Measurements from ENCODE around the gene DIAPH3.
"Not testable (repeated sequence)": the region's sequence is repeated elsewhere in the genome, so short reads cannot be mapped to it uniquely, and the experiment has no call there.

Gene DIAPH3, protein sequence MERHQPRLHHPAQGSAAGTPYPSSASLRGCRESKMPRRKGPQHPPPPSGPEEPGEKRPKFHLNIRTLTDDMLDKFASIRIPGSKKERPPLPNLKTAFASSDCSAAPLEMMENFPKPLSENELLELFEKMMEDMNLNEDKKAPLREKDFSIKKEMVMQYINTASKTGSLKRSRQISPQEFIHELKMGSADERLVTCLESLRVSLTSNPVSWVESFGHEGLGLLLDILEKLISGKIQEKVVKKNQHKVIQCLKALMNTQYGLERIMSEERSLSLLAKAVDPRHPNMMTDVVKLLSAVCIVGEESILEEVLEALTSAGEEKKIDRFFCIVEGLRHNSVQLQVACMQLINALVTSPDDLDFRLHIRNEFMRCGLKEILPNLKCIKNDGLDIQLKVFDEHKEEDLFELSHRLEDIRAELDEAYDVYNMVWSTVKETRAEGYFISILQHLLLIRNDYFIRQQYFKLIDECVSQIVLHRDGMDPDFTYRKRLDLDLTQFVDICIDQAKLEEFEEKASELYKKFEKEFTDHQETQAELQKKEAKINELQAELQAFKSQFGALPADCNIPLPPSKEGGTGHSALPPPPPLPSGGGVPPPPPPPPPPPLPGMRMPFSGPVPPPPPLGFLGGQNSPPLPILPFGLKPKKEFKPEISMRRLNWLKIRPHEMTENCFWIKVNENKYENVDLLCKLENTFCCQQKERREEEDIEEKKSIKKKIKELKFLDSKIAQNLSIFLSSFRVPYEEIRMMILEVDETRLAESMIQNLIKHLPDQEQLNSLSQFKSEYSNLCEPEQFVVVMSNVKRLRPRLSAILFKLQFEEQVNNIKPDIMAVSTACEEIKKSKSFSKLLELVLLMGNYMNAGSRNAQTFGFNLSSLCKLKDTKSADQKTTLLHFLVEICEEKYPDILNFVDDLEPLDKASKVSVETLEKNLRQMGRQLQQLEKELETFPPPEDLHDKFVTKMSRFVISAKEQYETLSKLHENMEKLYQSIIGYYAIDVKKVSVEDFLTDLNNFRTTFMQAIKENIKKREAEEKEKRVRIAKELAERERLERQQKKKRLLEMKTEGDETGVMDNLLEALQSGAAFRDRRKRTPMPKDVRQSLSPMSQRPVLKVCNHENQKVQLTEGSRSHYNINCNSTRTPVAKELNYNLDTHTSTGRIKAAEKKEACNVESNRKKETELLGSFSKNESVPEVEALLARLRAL

DNA sequence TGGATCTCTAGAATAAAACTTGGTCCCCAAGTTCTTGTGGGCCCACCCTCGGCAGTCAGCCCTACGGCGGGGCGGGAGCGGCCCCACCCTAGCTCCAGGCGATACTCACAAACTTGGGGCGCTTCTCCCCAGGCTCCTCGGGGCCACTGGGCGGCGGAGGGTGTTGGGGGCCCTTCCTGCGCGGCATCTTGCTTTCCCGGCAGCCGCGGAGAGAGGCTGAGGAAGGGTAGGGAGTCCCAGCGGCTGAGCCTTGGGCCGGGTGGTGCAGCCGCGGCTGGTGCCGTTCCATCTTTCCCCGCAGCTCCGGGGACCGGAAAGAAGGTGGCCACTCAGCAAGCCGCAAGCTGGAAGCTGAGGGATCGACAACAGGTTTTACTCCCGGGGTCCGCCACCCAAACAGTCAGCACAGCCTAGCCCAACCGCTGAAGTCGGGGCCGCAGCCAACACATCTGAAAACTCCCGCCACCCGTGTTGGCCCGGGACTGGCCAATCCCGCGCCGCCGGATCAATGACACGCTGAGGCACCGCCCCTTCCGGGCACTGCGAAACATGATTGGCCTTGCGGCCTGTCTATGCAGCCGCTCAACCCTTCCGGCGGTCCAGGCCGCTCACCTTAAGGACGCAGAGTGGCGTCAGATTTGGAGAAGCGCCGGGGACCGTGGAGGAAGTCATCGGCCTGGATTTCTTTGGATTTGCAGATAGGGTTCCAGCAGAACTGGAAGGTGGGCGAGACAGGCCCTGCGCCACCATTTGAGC is at the start of gene DIAPH3:
DIAPH3 (minus strand) TSS at position 451 of the 756 bp plus-strand sequence; CDS start at position 289, 162 bp downstream.
- DNase-seq: peak; percentile 93
- in situ Hi-C loops (cut with HindIII; ENCODE audit: low pct_ligation_motif_present, low pct_unique_long_range_greater_than_20kb, low sequenced_read_pairs): no loop called here

DNA sequence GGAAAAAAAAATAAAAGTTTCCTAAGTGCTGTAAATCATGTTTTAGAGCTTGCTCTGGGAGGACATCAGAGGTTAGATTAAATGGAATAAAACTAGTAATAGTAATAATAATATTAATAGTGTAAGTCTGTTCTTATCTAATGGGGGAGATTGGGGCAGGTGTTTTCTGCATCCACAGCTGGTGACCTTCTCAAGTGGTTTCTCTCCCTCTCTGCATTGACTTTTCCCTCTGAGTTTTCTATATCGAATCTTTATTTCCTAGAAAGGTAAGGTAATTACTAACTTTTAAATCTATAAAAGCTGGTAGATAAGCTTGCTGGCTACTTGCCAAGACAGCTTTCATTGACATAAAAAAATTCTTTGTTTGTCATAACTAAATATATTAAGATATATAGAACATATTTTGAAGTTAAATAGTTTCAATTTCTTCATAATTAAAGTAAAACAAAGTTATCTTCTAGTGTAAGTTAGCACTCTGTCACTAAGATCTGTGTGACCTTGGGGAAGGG is 49.6 kb upstream of the DIAPH3 start:
- DNase-seq: no peak
- in situ Hi-C loops (cut with HindIII; ENCODE audit: low pct_ligation_motif_present, low pct_unique_long_range_greater_than_20kb, low sequenced_read_pairs): no loop called here

DNA sequence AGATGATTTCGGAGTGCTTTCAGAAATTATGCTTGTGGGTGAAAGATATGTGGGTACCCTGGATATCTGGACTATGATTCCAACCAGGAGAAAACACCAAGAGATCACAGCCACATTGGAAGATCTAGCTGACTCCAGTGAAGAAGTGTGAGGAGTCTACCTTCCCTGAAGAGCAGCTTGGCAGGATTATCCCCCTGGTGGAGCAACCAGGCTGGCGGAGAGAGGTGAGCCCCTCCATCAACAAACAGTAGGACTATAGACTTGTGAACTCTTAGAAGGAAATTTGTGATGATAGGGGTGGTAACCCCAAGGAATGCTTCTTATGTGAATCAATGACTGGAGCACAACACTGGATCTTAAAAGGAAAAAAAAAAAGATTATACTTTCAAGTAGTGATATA is 47.8 kb upstream of the DIAPH3 start:
- in situ Hi-C loops (cut with HindIII; ENCODE audit: low pct_ligation_motif_present, low pct_unique_long_range_greater_than_20kb, low sequenced_read_pairs): no loop called here
- no peak for DNase-seq

DNA sequence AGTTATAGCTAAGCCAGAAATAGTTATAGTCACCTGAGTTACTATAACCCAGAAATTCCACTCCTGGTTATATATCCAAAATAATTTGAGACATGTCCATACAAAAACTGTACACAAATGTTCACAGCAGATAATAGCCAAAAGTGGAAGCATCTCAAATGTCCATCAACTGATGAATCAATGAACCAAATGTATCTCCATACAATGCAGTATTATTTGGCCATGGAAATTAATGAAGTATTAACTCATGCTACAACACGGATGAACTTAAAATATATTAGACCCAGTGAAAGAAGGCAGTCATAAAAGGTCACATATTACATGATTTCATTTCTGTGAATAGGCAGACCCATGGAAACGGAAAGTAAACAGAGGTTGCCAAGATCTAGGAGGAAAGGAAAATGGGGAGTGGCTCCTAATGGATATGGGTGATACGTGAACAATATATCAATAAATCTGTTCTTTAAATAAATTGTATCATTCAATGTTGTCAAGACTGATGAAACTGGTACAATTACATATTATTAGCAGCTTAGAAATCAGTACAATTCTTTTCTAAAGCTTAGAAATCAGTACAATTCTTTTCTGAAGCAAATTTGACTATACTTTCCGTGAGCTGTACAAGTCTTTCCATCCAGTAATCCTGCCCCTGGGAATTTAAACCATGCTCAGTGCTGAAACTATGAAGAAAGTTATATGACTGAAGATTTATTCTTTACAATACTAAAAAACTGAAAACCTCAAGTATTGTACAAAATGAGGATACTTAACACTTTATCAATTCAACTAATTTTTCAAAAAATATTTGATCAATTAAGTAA is 47.0 kb upstream of the DIAPH3 start:
- DNase-seq: no peak
- in situ Hi-C loops (cut with HindIII; ENCODE audit: low pct_ligation_motif_present, low pct_unique_long_range_greater_than_20kb, low sequenced_read_pairs): no loop called here

DNA sequence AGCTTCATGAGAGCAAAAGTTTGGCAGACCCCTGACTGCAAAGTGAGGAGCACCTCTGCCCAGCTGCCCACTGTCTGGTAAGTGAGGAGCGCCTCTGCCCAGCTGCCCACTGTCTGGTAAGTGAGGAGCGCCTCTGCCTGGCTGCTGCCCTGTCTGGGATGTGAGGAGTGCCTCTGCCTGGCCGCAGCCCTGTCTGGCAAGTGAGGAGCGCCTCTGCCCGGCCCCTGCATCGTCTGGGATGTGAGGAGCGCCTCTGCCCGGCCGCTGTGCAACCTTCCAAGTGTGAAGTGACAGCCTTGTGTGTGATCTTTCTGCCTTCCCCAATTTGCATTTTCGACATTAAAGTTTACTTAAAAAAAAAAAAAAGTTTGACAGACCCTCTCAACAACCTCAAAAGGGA is 41.8 kb upstream of the DIAPH3 start:
- DNase-seq; in situ Hi-C loops (cut with HindIII; ENCODE audit: low pct_ligation_motif_present, low pct_unique_long_range_greater_than_20kb, low sequenced_read_pairs): not testable (repeated sequence)

DNA sequence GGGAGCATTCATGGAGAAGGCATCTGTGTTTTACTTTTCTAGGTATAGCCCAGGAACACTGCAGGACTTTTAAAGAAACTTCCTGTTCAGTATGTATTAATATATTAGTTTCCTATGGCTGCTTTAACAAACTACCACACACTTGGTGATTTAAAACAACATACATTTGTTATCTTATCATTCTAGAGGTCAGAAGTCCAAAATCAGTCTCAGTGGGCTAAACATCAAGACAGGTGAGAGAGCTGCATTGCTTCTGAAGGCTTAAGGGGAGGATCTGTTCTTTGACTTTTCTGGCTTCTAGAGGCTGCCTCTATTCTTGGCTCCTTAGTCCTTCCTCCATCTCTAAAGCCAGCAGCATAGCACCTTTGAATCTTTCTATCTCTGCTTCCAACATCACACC is 37.6 kb upstream of the DIAPH3 start:
- in situ Hi-C loops (cut with HindIII; ENCODE audit: low pct_ligation_motif_present, low pct_unique_long_range_greater_than_20kb, low sequenced_read_pairs): no loop called here
- no peak for DNase-seq

DNA sequence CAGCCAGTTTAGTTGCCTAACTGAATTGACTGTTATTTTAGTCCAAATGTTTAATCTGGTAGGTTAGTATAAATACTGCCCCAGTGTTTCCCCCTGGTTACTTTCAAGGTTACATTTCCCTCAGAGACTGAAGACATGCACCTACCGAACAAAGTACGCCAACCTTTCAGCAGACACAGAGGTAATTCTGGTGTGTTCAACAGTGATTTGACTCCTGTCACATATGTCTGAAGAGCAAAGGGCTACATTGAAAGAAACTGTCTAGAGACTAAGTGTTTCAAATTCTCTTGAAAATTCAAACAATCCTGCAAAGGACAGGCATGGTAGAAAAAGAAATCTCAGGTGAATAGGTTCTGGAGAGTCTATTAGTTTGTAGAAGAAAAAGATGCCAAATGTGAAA is 32.2 kb upstream of the DIAPH3 start:
- in situ Hi-C loops (cut with HindIII; ENCODE audit: low pct_ligation_motif_present, low pct_unique_long_range_greater_than_20kb, low sequenced_read_pairs); DNase-seq: not testable (repeated sequence)

DNA sequence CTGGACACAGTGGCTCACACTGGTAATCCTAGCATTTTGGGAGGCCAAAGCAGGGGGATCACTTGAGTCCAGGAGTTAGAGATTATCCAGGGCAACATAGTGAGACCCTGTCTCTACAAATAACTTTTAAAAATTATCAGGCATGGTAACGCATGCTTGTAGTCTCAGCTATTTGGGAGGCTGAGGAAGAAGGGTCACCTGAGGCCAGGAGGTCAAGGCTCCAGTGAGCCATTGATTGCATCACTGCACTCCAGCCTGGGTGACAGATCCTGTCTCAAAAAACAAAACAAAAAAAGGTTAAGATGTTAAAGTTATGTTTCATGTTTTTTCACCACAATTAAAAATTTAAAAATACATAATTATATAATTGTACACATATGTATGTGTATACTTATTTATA is 19.2 kb upstream of the DIAPH3 start:
- in situ Hi-C loops (cut with HindIII; ENCODE audit: low pct_ligation_motif_present, low pct_unique_long_range_greater_than_20kb, low sequenced_read_pairs): no loop called here

DNA sequence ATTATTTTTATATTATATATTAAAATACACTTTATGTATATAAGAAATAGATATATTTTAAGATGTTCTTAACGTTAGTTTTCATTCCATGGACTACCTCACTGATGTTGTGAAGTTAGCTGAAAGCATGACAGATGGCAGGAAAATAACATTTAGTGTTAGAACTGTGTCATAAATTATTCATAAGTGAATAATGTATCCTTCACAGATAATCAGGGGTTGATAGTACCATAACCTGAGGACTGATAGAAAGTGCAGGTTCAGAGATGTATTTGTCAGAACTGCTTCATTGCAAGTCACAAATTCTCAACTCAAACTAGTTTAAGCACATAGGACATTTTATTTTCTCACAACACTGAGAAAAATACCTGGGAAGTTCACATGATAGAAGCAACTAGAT is 14.6 kb upstream of the DIAPH3 start:
- DNase-seq: no peak
- in situ Hi-C loops (cut with HindIII; ENCODE audit: low pct_ligation_motif_present, low pct_unique_long_range_greater_than_20kb, low sequenced_read_pairs): no loop called here

More for the DNA sequence above, 19.2 kb upstream of the DIAPH3 start:
- DNase-seq: no peak

DNA sequence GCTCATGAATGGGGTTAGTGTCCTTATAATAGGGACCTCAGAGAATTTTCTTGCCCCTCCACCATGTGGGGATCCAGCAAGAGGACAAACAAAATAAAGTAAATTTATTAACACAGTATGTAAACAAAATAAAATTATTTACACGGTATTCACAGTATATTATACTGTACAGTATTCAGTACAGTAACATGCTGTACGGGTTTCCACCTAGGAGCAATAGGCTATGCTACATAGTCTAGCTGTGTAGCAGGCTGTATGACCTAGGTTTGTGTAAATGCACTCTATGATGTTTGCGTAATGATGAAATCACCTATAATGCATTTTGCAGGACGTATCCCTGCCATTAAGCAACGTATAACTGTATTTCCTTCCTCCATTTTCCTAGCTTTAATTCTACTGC is 11.8 kb upstream of the DIAPH3 start:
- in situ Hi-C loops (cut with HindIII; ENCODE audit: low pct_ligation_motif_present, low pct_unique_long_range_greater_than_20kb, low sequenced_read_pairs): no loop called here
- DNase-seq: no peak

DNA sequence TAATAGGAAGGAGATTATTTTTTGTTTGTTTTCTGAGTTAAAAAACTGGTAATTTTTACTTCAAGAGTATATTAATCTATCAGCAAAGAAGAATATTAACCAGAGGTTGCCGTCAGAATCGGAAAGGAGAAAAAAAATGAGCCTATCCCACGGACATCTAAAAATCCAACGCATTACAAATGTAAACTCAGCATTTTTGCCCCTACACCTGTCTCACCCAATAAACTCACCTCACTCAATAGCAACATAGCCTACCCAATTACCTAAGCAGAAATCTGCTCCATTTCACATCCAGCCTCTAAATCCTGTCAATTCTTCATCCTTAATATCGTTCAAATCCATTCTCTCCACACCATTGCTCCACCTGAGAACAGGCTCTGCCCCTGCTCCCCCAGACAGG is 10.4 kb upstream of the DIAPH3 start:
- DNase-seq: no peak
- in situ Hi-C loops (cut with HindIII; ENCODE audit: low pct_ligation_motif_present, low pct_unique_long_range_greater_than_20kb, low sequenced_read_pairs): no loop called here

DNA sequence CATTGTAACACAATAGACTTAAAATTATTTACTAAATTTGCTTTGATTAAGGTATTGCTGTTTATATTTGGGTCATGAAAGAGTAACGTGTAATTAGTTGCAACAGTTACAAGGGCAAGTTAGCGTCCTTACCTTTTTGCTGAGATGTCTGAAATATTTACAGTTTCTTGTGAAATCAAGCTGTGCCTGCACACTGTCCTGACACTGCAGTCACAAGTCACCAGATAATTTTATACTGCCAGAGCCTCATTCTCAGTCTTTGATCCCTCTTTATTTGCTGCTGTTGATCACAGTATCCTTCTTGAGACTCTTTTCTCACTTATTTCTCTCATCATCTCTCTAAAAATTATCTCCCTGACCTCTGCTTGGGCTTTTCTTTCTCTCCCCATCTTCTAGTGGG is 8.4 kb upstream of the DIAPH3 start:
- no peak for DNase-seq
- in situ Hi-C loops (cut with HindIII; ENCODE audit: low pct_ligation_motif_present, low pct_unique_long_range_greater_than_20kb, low sequenced_read_pairs): no loop called here

DNA sequence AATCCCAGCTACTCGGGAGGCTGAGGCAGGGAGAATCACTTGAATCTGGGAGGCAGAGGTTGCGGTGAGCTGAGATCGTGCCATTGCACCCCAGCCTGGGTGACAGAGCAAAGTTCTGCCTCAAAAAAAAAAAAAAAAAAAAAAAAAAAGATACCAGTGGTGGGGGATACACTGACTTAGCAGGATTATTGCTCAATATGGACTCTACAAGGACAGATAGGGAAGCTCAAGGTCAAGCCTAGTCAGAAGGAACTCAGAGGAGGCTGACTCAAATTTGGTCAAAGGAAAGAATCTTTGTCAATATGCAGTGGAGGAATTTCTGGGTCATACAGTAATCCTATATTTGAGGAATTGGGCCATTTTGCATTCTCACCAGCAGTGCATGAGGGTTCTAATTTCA is 6.7 kb upstream of the DIAPH3 start:
- no peak for DNase-seq

DNA sequence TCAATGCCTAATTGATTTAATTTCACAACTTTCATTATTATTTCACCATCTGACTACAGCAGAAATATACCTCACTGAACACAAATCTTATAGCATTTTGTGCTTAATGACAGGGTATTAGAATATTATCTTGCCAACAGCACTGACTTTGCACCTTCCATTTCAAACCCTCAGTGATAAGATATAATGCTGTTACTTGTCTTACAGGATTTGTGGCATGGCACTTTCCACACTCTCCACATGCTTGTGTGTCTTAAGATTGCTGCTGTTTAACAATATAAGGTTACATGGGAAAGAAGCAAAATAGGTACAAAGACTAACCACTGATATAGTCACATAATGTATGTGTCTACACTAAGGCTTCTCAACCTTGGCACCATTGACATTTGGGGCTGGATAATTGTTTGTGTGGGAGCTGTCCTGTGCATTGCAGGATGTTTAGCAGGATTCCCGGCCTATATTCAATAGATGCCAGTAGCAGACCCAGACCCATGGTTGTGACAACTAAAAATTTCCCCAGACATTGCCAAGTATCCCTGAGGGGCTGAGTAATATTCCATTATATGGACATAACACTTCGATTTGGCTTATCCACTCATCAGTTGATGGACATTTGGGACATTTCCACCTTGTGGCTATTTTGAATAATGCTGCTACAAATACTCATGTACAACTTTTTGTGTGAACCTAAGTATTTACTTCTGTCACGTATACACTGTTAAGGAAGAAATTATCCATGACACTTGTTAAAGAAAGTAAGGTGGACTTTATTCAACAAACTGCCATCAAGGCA is 5.7 kb upstream of the DIAPH3 start:
- in situ Hi-C loops (cut with HindIII; ENCODE audit: low pct_ligation_motif_present, low pct_unique_long_range_greater_than_20kb, low sequenced_read_pairs): no loop called here
- DNase-seq: no peak

More for the DNA sequence above, 6.7 kb upstream of the DIAPH3 start:
- in situ Hi-C loops (cut with HindIII; ENCODE audit: low pct_ligation_motif_present, low pct_unique_long_range_greater_than_20kb, low sequenced_read_pairs): no loop called here

DNA sequence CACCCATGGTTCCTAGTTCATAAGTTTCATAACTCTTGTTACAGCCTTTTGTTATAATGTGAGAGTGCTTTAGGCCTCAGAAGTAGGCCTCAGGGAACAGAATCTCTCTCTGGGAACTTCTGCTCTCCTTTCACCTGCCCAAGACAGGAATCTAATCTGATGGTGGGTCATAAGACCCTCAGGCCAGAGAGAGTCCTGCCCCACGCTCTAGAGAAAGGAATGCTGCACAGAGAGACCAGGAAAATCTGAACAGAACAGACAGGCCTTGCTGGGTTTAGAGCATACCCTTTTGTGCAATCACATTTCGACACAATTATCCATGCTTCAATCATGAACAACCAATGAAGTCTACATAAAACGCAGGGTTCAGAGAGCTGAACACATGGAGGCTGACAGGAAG is 3.4 kb upstream of the DIAPH3 start:
- in situ Hi-C loops (cut with HindIII; ENCODE audit: low pct_ligation_motif_present, low pct_unique_long_range_greater_than_20kb, low sequenced_read_pairs): no loop called here

DNA sequence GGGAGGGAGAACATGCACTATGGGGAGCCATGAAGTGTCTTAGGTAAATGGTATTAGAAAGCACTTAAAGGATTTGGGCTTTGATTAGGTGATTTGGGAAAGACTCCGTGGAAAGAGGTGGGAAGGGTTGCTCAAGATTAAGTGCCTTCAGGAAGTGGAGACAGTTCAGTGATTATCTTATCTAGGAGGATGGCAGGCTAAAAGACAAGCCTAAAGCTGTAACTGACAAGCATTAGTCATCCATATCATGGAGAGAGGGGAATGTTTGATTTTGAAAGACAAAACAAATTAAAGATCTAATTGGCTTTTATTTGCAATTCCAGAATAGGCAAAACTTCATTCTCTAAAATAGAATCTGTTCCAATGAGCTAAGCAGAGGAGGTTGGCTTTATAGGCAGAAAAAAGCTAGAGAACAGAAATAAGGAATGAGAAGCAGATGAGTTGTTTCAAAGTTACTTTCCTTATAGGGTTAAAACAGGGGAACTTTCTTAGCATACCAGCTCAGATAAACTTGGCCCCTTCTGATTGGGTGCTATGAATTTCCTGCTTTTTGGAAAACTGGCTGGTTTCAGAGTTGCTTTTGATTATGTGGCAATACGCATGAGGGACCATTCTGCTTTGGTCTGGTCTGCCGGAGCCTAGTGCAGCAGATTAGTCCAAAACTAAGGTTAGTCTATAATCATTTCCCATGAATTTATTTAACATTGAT is 1.8 kb upstream of the DIAPH3 start:
- DNase-seq: no peak
- in situ Hi-C loops (cut with HindIII; ENCODE audit: low pct_ligation_motif_present, low pct_unique_long_range_greater_than_20kb, low sequenced_read_pairs): no loop called here

More for the DNA sequence above, 3.4 kb upstream of the DIAPH3 start:
- DNase-seq: no peak
